T-cell (primary cell): ENCODE measurements around the gene CTNNA1. TPM values are rescaled to one million over a fixed set of nuclear protein-coding genes. Genes with fewer than 3 reads are reported as not detected.

ENCODE experiments used
- ATAC-seq, 4 experiments: fragments of 200-7000 bp in 3 of 4; fragments of 150-1000 bp in 1 of 4; cut with Tn5 transposase; replicated peaks in 1 of 4; 1 replicate in 3 of 4; 2 replicates in 1 of 4; pipeline ENCODE4 v1.10.0; 2021; ENCODE audit warnings: moderate library complexity in 3 of 4, mild to moderate bottlenecking in 2 of 4, moderate number of reproducible peaks in 1 of 4
- CTCF ChIA-PET, 2 donors: fragments of 300-600 bp; sonication (Branson Sonifier 250); formaldehyde crosslinking; loops; one replicate each; lab custom pipeline; 2022; ENCODE audit warnings: antibody characterized with exemption in 2 of 2; lab: Charles Lee
- POLR2A ChIA-PET, 2 donors: fragments of 300-600 bp; sonication (Branson Sonifier 250); formaldehyde crosslinking; loops; one replicate each; lab custom pipeline; 2022; ENCODE audit warnings: antibody characterized with exemption in 2 of 2; lab: Charles Lee
- DNase-seq, 35 experiments: peaks; one replicate each; pipeline versions ENCODE4 v3.0.0 to v3.0.0-alpha.2; 2013 to 2023
- H3K27ac ChIP-seq: one replicate; pipeline ENCODE4 v1.5.1; 2013; ENCODE audit warnings: low read length
- H3K27me3 ChIP-seq, 2 experiments: replicated peaks in 1 of 2; 1 replicate in 1 of 2; 2 replicates in 1 of 2; pipeline versions ENCODE4 v1.6.1 to v1.7.0; 2013; ENCODE audit warnings: low read length in 1 of 2, mixed read lengths in 1 of 2; ENCODE audit not compliant: control insufficient read depth in 2 of 2, insufficient read depth in 2 of 2; ENCODE audit errors: extremely low read depth in 1 of 2
- H3K36me3 ChIP-seq, 2 donors: 1 replicate in 1 of 2; 2 replicates in 1 of 2; pipeline versions ENCODE4 v1.6.1 to v1.7.0; 2013; ENCODE audit warnings: low read length in 1 of 2; ENCODE audit not compliant: control insufficient read depth in 2 of 2, insufficient read depth in 1 of 2; ENCODE audit errors: extremely low read depth in 1 of 2
- H3K4me1 ChIP-seq, 2 experiments: 1 replicate in 1 of 2; 2 replicates in 1 of 2; pipeline versions ENCODE4 v1.6.1 to v1.7.0; 2013; ENCODE audit warnings: low read length in 2 of 2, mixed read lengths in 1 of 2; ENCODE audit not compliant: insufficient read depth in 2 of 2, control insufficient read depth in 1 of 2; ENCODE audit errors: extremely low read depth in 1 of 2
- H3K4me3 ChIP-seq, 2 donors: 1 replicate in 1 of 2; 2 replicates in 1 of 2; pipeline versions ENCODE4 v1.5.1 to v1.7.0; 2013; ENCODE audit warnings: mild to moderate bottlenecking in 2 of 2, low read length in 1 of 2, moderate library complexity in 1 of 2; ENCODE audit not compliant: control insufficient read depth in 1 of 2; ENCODE audit errors: extremely low read depth in 1 of 2
- H3K9me3 ChIP-seq: 2 replicates; pipeline ENCODE4 v1.7.0; 2013
- H3K27ac Mint-ChIP-seq, 2 donors: one replicate each; pipeline ENCODE4 v1.8.0; 2020 to 2021; ENCODE audit warnings: mild to moderate bottlenecking in 2 of 2, mixed read lengths in 2 of 2
- H3K27me3 Mint-ChIP-seq, 2 donors: one replicate each; pipeline ENCODE4 v1.8.0; 2021 to 2022; ENCODE audit warnings: mixed read lengths in 2 of 2
- H3K36me3 Mint-ChIP-seq: one replicate; pipeline ENCODE4 v1.8.0; 2021; ENCODE audit warnings: mixed read lengths
- H3K4me1 Mint-ChIP-seq, 3 donors: one replicate each; pipeline ENCODE4 v1.8.0; 2020 to 2022; ENCODE audit warnings: mixed read lengths in 3 of 3, mild to moderate bottlenecking in 1 of 3
- H3K4me3 Mint-ChIP-seq, 3 donors: one replicate each; pipeline ENCODE4 v1.8.0; 2020 to 2022; ENCODE audit warnings: mild to moderate bottlenecking in 3 of 3, mixed read lengths in 3 of 3, moderate library complexity in 3 of 3
- H3K9me3 Mint-ChIP-seq, 3 donors: one replicate each; pipeline ENCODE4 v1.8.0; 2020 to 2022; ENCODE audit warnings: mixed read lengths in 3 of 3
- WGBS: methylation state at CpG from one replicate; pipeline ENCODE4 v1.1.5; 2013; ENCODE audit warnings: missing lambda C conversion rate; ENCODE audit not compliant: insufficient coverage; 5-methylcytosine and 5-hydroxymethylcytosine counted together
- total RNA-seq, 35 experiments: library from RNA in 6 of 35; stranded (reverse) in 6 of 35; fragments of 120-200 nt in 1 of 35; gene quantifications; one replicate each; pipeline versions ENCODE4 v1.2.1 to v1.2.4 and lab custom pipeline; 2013 to 2026

CTNNA1 gene
- total RNA-seq, 5 donors from 2014 or later (not counting 1 experiment from before 2014, with no cell fraction given) = 13.5 to 33.3 (median 18.5) TPM

DNA sequence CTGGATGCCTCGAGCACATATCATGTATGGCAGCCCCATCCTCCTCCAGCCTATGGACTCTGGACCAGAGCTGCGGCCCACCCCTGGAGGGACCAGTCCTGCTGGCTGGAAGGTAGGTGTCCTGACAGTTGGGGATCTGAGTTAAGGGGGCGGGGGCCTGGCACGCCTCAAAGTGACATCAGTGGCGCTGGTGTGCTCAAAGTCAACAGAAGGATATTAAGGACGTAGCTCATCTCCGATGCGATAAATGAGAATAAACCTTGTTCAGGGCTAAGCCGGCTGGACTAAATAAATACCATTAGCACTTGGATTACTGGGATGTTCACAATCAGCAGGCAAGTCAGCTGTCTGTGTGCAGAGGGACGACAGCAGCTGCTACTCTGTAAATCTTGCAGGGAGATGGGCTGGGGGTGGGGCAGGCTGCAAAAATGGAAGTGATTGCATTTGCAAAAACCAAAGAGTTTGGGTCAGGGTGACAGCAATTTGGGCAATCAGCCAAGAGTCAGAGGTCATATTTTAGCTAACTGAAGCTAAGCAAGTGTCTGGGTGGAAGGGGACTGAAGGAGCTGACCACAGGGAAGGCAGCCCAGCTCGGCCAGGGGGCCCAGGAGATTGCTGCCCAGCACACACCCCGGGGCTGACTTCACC, 201.9 kb downstream of the CTNNA1 start:
- DNase-seq = no peak
- POLR2A ChIA-PET = interaction anchor here in 1 of 2 donors (0.7 kb wide), 1 partner anchor 13 kb away, joined by 3 read pairs; no protein-coding TSS in a partner anchor
- WGBS = 85% methylated on average over 9 of the region's 12 CpGs
- H3K27me3 Mint-ChIP-seq = no peaks in the 10 kb centered on the region
- peaks cover 0 to 6% of the 10 kb centered on the region in 2 donors for H3K36me3 ChIP-seq
- no peaks in the 10 kb centered on the region for H3K9me3 Mint-ChIP-seq
- H3K27ac ChIP-seq = no peak overlapping the region
- peaks cover 16 to 23% (median 20%) of the 10 kb centered on the region in 3 donors for H3K4me1 Mint-ChIP-seq
- H3K4me1 ChIP-seq = peaks cover 4 to 18% of the 10 kb centered on the region in 2 experiments
- H3K9me3 ChIP-seq = no peaks in the 10 kb centered on the region
- no peak for ATAC-seq
- H3K4me3 ChIP-seq = no peak overlapping the region
- peaks cover 11% of the 10 kb centered on the region for H3K36me3 Mint-ChIP-seq
- no peaks in the 10 kb centered on the region for H3K27me3 ChIP-seq
- no peak overlapping the region for H3K4me3 Mint-ChIP-seq
- H3K27ac Mint-ChIP-seq = no peak overlapping the region
- CTCF ChIA-PET = no interaction called here

DNA sequence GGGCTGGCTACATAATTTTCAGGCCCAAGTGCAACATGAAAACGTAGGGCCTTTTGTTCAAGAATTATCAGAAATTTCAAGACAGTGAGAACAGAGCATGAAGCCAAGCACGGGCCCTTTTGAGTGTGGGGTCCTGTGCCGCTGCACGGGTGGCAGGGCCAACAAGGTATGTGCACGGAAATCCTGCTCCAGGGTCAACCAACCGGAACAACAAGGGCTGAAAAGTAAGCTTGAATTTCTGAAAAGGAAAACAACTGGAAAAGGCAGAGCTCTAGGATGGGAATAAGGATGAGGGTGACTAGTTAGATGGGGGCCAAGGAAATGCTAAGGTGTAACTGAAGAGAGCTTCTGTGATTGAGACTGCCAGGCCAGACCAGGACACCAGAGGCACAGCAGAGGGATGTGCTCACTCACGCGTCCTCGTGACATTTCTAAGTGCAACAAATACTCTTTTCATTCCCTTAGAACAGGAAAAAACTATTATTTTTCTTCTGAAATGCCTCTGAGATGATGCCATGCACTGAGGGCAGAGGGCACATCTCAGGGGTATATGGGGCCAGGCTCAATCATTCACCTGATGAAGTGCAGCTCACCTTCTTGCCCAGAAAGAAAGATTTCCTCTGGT, 202.6 kb downstream of the CTNNA1 start:
- ATAC-seq (no peak), DNase-seq (no peak)
- H3K36me3 Mint-ChIP-seq = peaks cover 10% of the 10 kb centered on the region
- no peak overlapping the region for H3K4me3 Mint-ChIP-seq
- Histone ChIP-seq H3K27me3 (no peaks in the 10 kb centered on the region), H3K4me1 (peaks cover 4 to 18% of the 10 kb centered on the region in 2 experiments), H3K9me3 (no peaks in the 10 kb centered on the region), H3K4me3 (no peak overlapping the region), H3K27ac (no peak overlapping the region), H3K36me3 (peaks cover 0 to 6% of the 10 kb centered on the region in 2 donors)
- 95% methylated on average over 9 of the region's 9 CpGs for WGBS
- ChIA-PET CTCF (no interaction called here), POLR2A (no interaction called here)
- H3K4me1 Mint-ChIP-seq = peaks cover 16 to 23% (median 20%) of the 10 kb centered on the region in 3 donors
- H3K27me3 Mint-ChIP-seq = no peaks in the 10 kb centered on the region
- H3K27ac Mint-ChIP-seq = no peak overlapping the region
- H3K9me3 Mint-ChIP-seq = no peaks in the 10 kb centered on the region

GRCh38 chr5:138956801-138957200, 203.6 kb downstream of the CTNNA1 start:
- ChIA-PET CTCF (no interaction called here), POLR2A (interaction anchor here in 1 of 2 donors (0.7 kb wide), 1 partner anchor 534 kb away, joined by 10 read pairs; no protein-coding TSS in a partner anchor)
- Histone ChIP-seq H3K27me3 (no peaks in the 10 kb centered on the region), H3K4me1 (peaks cover 4 to 18% of the 10 kb centered on the region in 2 experiments), H3K4me3 (no peak overlapping the region), H3K36me3 (peaks cover 0 to 6% of the 10 kb centered on the region in 2 donors), H3K27ac (no peak overlapping the region), H3K9me3 (no peaks in the 10 kb centered on the region)
- no peak overlapping the region for H3K4me3 Mint-ChIP-seq
- ATAC-seq (no peak), DNase-seq (no peak)
- H3K36me3 Mint-ChIP-seq = peaks cover 6% of the 10 kb centered on the region
- no peaks in the 10 kb centered on the region for H3K27me3 Mint-ChIP-seq
- H3K9me3 Mint-ChIP-seq = no peaks in the 10 kb centered on the region
- H3K27ac Mint-ChIP-seq = no peak overlapping the region
- WGBS = no CpG with 5 or more reads among the region's 1 CpG
- peaks cover 16 to 23% (median 20%) of the 10 kb centered on the region in 3 donors for H3K4me1 Mint-ChIP-seq

DNA sequence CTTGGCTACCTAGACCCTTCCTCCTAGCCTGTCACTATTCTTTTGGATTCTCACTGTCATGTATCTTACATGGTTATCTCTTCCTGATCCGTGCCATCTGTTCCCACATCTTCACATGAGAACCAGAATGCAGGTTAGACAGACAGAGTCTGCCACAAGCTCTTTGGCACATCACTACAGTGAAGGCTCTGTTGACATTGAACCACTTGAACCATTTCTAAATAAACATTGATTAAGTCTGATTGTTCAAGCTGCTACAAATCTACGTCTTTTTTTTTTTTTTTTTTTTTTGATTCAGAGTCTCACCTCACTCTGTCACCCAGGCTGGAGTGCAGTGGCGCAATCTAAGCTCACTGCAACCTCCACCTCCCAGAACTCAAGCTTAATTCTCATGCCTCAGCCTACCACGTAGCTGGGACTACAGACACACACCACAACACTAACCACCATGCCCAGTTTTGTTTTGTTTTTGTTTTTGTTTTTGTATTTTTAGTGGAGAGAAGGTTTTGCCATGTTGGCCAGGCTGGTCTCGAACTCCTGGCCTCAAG, 207.0 kb downstream of the CTNNA1 start:
- Histone ChIP-seq H3K27ac (no peak overlapping the region), H3K4me3 (no peak overlapping the region), H3K27me3 (no peaks in the 10 kb centered on the region), H3K9me3 (no peaks in the 10 kb centered on the region), H3K36me3 (peaks cover 0 to 6% of the 10 kb centered on the region in 2 donors), H3K4me1 (no peaks in the 10 kb centered on the region)
- Mint-ChIP-seq H3K4me1 (no peaks in the 10 kb centered on the region), H3K27ac (no peak overlapping the region), H3K36me3 (peaks cover 4% of the 10 kb centered on the region), H3K4me3 (no peak overlapping the region), H3K9me3 (no peaks in the 10 kb centered on the region), H3K27me3 (no peaks in the 10 kb centered on the region)
- POLR2A ChIA-PET = no interaction called here
- no peak for ATAC-seq
- WGBS = 75% methylated on average over 2 of the region's 5 CpGs
- CTCF ChIA-PET = no interaction called here
- no peak for DNase-seq

- DNase-seq = no peak
- H3K9me3 ChIP-seq = no peaks in the 10 kb centered on the region
- Mint-ChIP-seq H3K4me3 (no peak overlapping the region), H3K27me3 (no peaks in the 10 kb centered on the region), H3K4me1 (no peaks in the 10 kb centered on the region), H3K27ac (no peak overlapping the region), H3K36me3 (no peaks in the 10 kb centered on the region), H3K9me3 (no peaks in the 10 kb centered on the region)
- H3K27ac ChIP-seq = no peak overlapping the region
- H3K27me3 ChIP-seq = no peaks in the 10 kb centered on the region
- ATAC-seq = no peak
- H3K36me3 ChIP-seq = peaks cover 0 to 3% of the 10 kb centered on the region in 2 donors
- no peak overlapping the region for H3K4me3 ChIP-seq
- ChIA-PET CTCF (no interaction called here), POLR2A (interaction anchor here in 1 of 2 donors (0.6 kb wide), 1 partner anchor 1795 kb away, joined by 3 read pairs; no protein-coding TSS in a partner anchor)
- WGBS = 100% methylated on average over 1 of the region's 1 CpG
- no peaks in the 10 kb centered on the region for H3K4me1 ChIP-seq
These were observed 208.0 kb downstream of the CTNNA1 start for GRCh38 chr5:138961221-138961620.

GRCh38 chr5:138961729-138962128, 208.5 kb downstream of the CTNNA1 start:
- H3K27me3 ChIP-seq = no peaks in the 10 kb centered on the region
- no peak overlapping the region for H3K27ac ChIP-seq
- Mint-ChIP-seq H3K36me3 (no peaks in the 10 kb centered on the region), H3K4me3 (no peak overlapping the region), H3K9me3 (no peaks in the 10 kb centered on the region), H3K27me3 (no peaks in the 10 kb centered on the region), H3K27ac (no peak overlapping the region), H3K4me1 (no peaks in the 10 kb centered on the region)
- WGBS = no CpG with 5 or more reads among the region's 1 CpG
- no peaks in the 10 kb centered on the region for H3K4me1 ChIP-seq
- DNase-seq (no peak), ATAC-seq (no peak)
- no peaks in the 10 kb centered on the region for H3K9me3 ChIP-seq
- ChIA-PET POLR2A (interaction anchor here in 1 of 2 donors (0.6 kb wide), 1 partner anchor 1795 kb away, joined by 3 read pairs; no protein-coding TSS in a partner anchor), CTCF (no interaction called here)
- no peak overlapping the region for H3K4me3 ChIP-seq
- peaks cover 0 to 3% of the 10 kb centered on the region in 2 donors for H3K36me3 ChIP-seq
